ENCODE results near the gene KLHL28.
A peak's percentile ranks its signal among the peaks of the same experiment; 100 is the strongest.

The KLHL28 gene

GRCh38 chr14:44961554-44962333 lies at the start of gene KLHL28, which contains the start of gene TOGARAM1:
KLHL28 (minus strand) TSS chr14:44961947; CDS start chr14:44945928, 16,019 bp downstream.
TOGARAM1 (plus strand) TSS chr14:44962190; CDS start chr14:44962422, 232 bp downstream.
- WGBS (ENCODE audit: insufficient coverage, insufficient read length): no CpG with 5 or more reads among the region's 37 CpGs
- DNase-seq (ENCODE audit: low read depth, low spot score): peak; percentile 100
- Histone ChIP-seq H3K4me3 (ENCODE audit: low read length) (peak within 1 kb of the TSS; percentile 94), H3K36me3 (ENCODE audit: control insufficient read depth, insufficient read depth, low read length) (no peaks in the 10 kb centered on the region), H3K27ac (ENCODE audit: low read length) (no peak within 1 kb of the TSS), H3K27me3 (ENCODE audit: control insufficient read depth, insufficient read depth, low read length) (no peaks in the 10 kb centered on the region), H3K4me1 (ENCODE audit: control insufficient read depth, insufficient read depth, low read length) (no peaks in the 10 kb centered on the region), H3K9me3 (ENCODE audit: control insufficient read depth, insufficient read depth, low read length) (no peaks in the 10 kb centered on the region)

GRCh38 chr14:45003924-45004323 lies 42.2 kb upstream of the KLHL28 start:
- DNase-seq (ENCODE audit: low read depth, low spot score): no peak
- WGBS (ENCODE audit: insufficient coverage, insufficient read length): no CpG with 5 or more reads among the region's 2 CpGs
- Histone ChIP-seq H3K27ac (ENCODE audit: low read length) (no peak overlapping the region), H3K9me3 (ENCODE audit: control insufficient read depth, insufficient read depth, low read length) (no peaks in the 10 kb centered on the region), H3K27me3 (ENCODE audit: control insufficient read depth, insufficient read depth, low read length) (no peaks in the 10 kb centered on the region), H3K4me1 (ENCODE audit: control insufficient read depth, insufficient read depth, low read length) (no peaks in the 10 kb centered on the region), H3K36me3 (ENCODE audit: control insufficient read depth, insufficient read depth, low read length) (no peaks in the 10 kb centered on the region), H3K4me3 (ENCODE audit: low read length) (no peak overlapping the region)

GRCh38 chr14:44995770-44996294 lies 34.1 kb upstream of the KLHL28 start:
- Histone ChIP-seq H3K36me3 (ENCODE audit: control insufficient read depth, insufficient read depth, low read length) (no peaks in the 10 kb centered on the region), H3K4me3 (ENCODE audit: low read length) (no peak overlapping the region), H3K27me3 (ENCODE audit: control insufficient read depth, insufficient read depth, low read length) (no peaks in the 10 kb centered on the region), H3K4me1 (ENCODE audit: control insufficient read depth, insufficient read depth, low read length) (no peaks in the 10 kb centered on the region), H3K9me3 (ENCODE audit: control insufficient read depth, insufficient read depth, low read length) (no peaks in the 10 kb centered on the region), H3K27ac (ENCODE audit: low read length) (no peak overlapping the region)
- WGBS (ENCODE audit: insufficient coverage, insufficient read length): no CpG with 5 or more reads among the region's 4 CpGs
- DNase-seq (ENCODE audit: low read depth, low spot score): no peak

- H3K4me1 ChIP-seq (ENCODE audit: control insufficient read depth, insufficient read depth, low read length): no peaks in the 10 kb centered on the region
- no peaks in the 10 kb centered on the region for H3K9me3 ChIP-seq (ENCODE audit: control insufficient read depth, insufficient read depth, low read length)
- no peaks in the 10 kb centered on the region for H3K36me3 ChIP-seq (ENCODE audit: control insufficient read depth, insufficient read depth, low read length)
- H3K27me3 ChIP-seq (ENCODE audit: control insufficient read depth, insufficient read depth, low read length): no peaks in the 10 kb centered on the region
- H3K4me3 ChIP-seq (ENCODE audit: low read length): no peak overlapping the region
- WGBS (ENCODE audit: insufficient coverage, insufficient read length): no CpG with 5 or more reads among the region's 3 CpGs
- DNase-seq (ENCODE audit: low read depth, low spot score): no peak
- no peak overlapping the region for H3K27ac ChIP-seq (ENCODE audit: low read length)
Measured at GRCh38 chr14:44995196-44995595, 33.4 kb upstream of the KLHL28 start.

GRCh38 chr14:44990533-44990932 lies 28.8 kb upstream of the KLHL28 start:
- Histone ChIP-seq H3K4me3 (ENCODE audit: low read length) (no peak overlapping the region), H3K27ac (ENCODE audit: low read length) (no peak overlapping the region), H3K4me1 (ENCODE audit: control insufficient read depth, insufficient read depth, low read length) (no peaks in the 10 kb centered on the region), H3K36me3 (ENCODE audit: control insufficient read depth, insufficient read depth, low read length) (no peaks in the 10 kb centered on the region), H3K27me3 (ENCODE audit: control insufficient read depth, insufficient read depth, low read length) (no peaks in the 10 kb centered on the region), H3K9me3 (ENCODE audit: control insufficient read depth, insufficient read depth, low read length) (no peaks in the 10 kb centered on the region)
- no CpG with 5 or more reads among the region's 2 CpGs for WGBS (ENCODE audit: insufficient coverage, insufficient read length)
- no peak for DNase-seq (ENCODE audit: low read depth, low spot score)

- H3K4me1 ChIP-seq (ENCODE audit: control insufficient read depth, insufficient read depth, low read length): no peaks in the 10 kb centered on the region
- no CpG with 5 or more reads among the region's 3 CpGs for WGBS (ENCODE audit: insufficient coverage, insufficient read length)
- no peak overlapping the region for H3K27ac ChIP-seq (ENCODE audit: low read length)
- no peaks in the 10 kb centered on the region for H3K27me3 ChIP-seq (ENCODE audit: control insufficient read depth, insufficient read depth, low read length)
- H3K36me3 ChIP-seq (ENCODE audit: control insufficient read depth, insufficient read depth, low read length): no peaks in the 10 kb centered on the region
- no peak for DNase-seq (ENCODE audit: low read depth, low spot score)
- no peaks in the 10 kb centered on the region for H3K9me3 ChIP-seq (ENCODE audit: control insufficient read depth, insufficient read depth, low read length)
- H3K4me3 ChIP-seq (ENCODE audit: low read length): no peak overlapping the region
Measured at GRCh38 chr14:44989497-44990440, 28.0 kb upstream of the KLHL28 start.

- no peak for DNase-seq (ENCODE audit: low read depth, low spot score)
- Histone ChIP-seq H3K27ac (ENCODE audit: low read length) (no peak overlapping the region), H3K27me3 (ENCODE audit: control insufficient read depth, insufficient read depth, low read length) (no peaks in the 10 kb centered on the region), H3K4me1 (ENCODE audit: control insufficient read depth, insufficient read depth, low read length) (no peaks in the 10 kb centered on the region), H3K4me3 (ENCODE audit: low read length) (no peak overlapping the region), H3K9me3 (ENCODE audit: control insufficient read depth, insufficient read depth, low read length) (no peaks in the 10 kb centered on the region), H3K36me3 (ENCODE audit: control insufficient read depth, insufficient read depth, low read length) (no peaks in the 10 kb centered on the region)
- no CpG with 5 or more reads among the region's 2 CpGs for WGBS (ENCODE audit: insufficient coverage, insufficient read length)
Measured at GRCh38 chr14:44988694-44989093, 26.9 kb upstream of the KLHL28 start.

GRCh38 chr14:44982594-44982993 lies 20.8 kb upstream of the KLHL28 start:
- WGBS (ENCODE audit: insufficient coverage, insufficient read length): no CpG with 5 or more reads among the region's 2 CpGs

GRCh38 chr14:44981198-44981597 lies 19.5 kb upstream of the KLHL28 start:
- Histone ChIP-seq H3K4me1 (ENCODE audit: control insufficient read depth, insufficient read depth, low read length) (no peaks in the 10 kb centered on the region), H3K27ac (ENCODE audit: low read length) (no peak overlapping the region), H3K9me3 (ENCODE audit: control insufficient read depth, insufficient read depth, low read length) (no peaks in the 10 kb centered on the region), H3K27me3 (ENCODE audit: control insufficient read depth, insufficient read depth, low read length) (no peaks in the 10 kb centered on the region), H3K36me3 (ENCODE audit: control insufficient read depth, insufficient read depth, low read length) (no peaks in the 10 kb centered on the region), H3K4me3 (ENCODE audit: low read length) (no peak overlapping the region)
- DNase-seq (ENCODE audit: low read depth, low spot score): no peak
- no CpG with 5 or more reads among the region's 3 CpGs for WGBS (ENCODE audit: insufficient coverage, insufficient read length)

More at GRCh38 chr14:44982594-44982993, 20.8 kb upstream of the KLHL28 start:
- H3K4me3 ChIP-seq (ENCODE audit: low read length): no peak overlapping the region
- DNase-seq (ENCODE audit: low read depth, low spot score): no peak
- H3K36me3 ChIP-seq (ENCODE audit: control insufficient read depth, insufficient read depth, low read length): no peaks in the 10 kb centered on the region
- H3K27ac ChIP-seq (ENCODE audit: low read length): no peak overlapping the region
- H3K4me1 ChIP-seq (ENCODE audit: control insufficient read depth, insufficient read depth, low read length): no peaks in the 10 kb centered on the region
- no peaks in the 10 kb centered on the region for H3K27me3 ChIP-seq (ENCODE audit: control insufficient read depth, insufficient read depth, low read length)
- H3K9me3 ChIP-seq (ENCODE audit: control insufficient read depth, insufficient read depth, low read length): no peaks in the 10 kb centered on the region

- Histone ChIP-seq H3K9me3 (ENCODE audit: control insufficient read depth, insufficient read depth, low read length) (no peaks in the 10 kb centered on the region), H3K4me3 (ENCODE audit: low read length) (no peak overlapping the region), H3K36me3 (ENCODE audit: control insufficient read depth, insufficient read depth, low read length) (no peaks in the 10 kb centered on the region), H3K27ac (ENCODE audit: low read length) (no peak overlapping the region), H3K4me1 (ENCODE audit: control insufficient read depth, insufficient read depth, low read length) (no peaks in the 10 kb centered on the region), H3K27me3 (ENCODE audit: control insufficient read depth, insufficient read depth, low read length) (no peaks in the 10 kb centered on the region)
- no peak for DNase-seq (ENCODE audit: low read depth, low spot score)
Measured at GRCh38 chr14:44979740-44980356, 18.1 kb upstream of the KLHL28 start.

Data from iPS DF 6.9 (cell line).